SK-N-SH (cell line): ENCODE data around the gene NECAB2. TPM values are rescaled to one million over a fixed set of nuclear protein-coding genes. Genes with fewer than 3 reads are reported as not detected.

Experiments
- CTCF ChIA-PET: fragments of 300-600, 350-600 bp; formaldehyde crosslinking; extraction: SDS; loops from one replicate; lab custom pipeline; 2021; lab: Yijun Ruan, JAX
- POLR2A ChIA-PET: fragments of 350-600 bp; sonication (Branson Sonifier 250); formaldehyde crosslinking; extraction: SDS; loops from one replicate; lab custom pipeline; 2020; ENCODE audit warnings: antibody characterized with exemption, inconsistent platforms; lab: Yijun Ruan, JAX
- DNase-seq: peaks from one replicate; pipeline ENCODE4 v3.0.0; 2012
- H2AFZ ChIP-seq: fragments of 200-600 bp; sonication (generic); 2 replicates; pipeline ENCODE4 v1.8.1; 2016; ENCODE audit warnings: antibody characterized with exemption, mild to moderate bottlenecking, low read depth
- H3F3A ChIP-seq: fragments of 200-600 bp; sonication (generic); replicated peaks from 2 replicates; pipeline ENCODE3; 2016; ENCODE audit warnings: antibody characterized with exemption, mild to moderate bottlenecking; ENCODE audit not compliant: insufficient read depth
- H3K27ac ChIP-seq, 2 experiments: fragments of 200-500 bp in 1 of 2; fragments of 200-600 bp in 1 of 2; sonication (Bioruptor generic) in 1 of 2; sonication (generic), shearing (Covaris generic) in 1 of 2; 2 replicates each; pipeline versions ENCODE4 v1.5.1 to v1.6.1; 2014 to 2016; ENCODE audit warnings: low read depth in 2 of 2, inconsistent platforms in 1 of 2, low read length in 1 of 2, mild to moderate bottlenecking in 1 of 2, mixed read lengths in 1 of 2
- H3K27me3 ChIP-seq: fragments of 200-600 bp; sonication (generic), shearing (Covaris generic); 2 replicates; pipeline ENCODE4 v1.6.1; 2016; ENCODE audit warnings: mixed run types; ENCODE audit not compliant: insufficient read depth
- H3K36me3 ChIP-seq, 2 experiments: fragments of 200-500 bp in 1 of 2; fragments of 200-600 bp in 1 of 2; sonication (Bioruptor generic) in 1 of 2; sonication (generic) in 1 of 2; replicated peaks in 1 of 2; 2 replicates each; pipeline versions ENCODE3 to v1.5.1; 2014 to 2016; ENCODE audit warnings: low read length in 1 of 2, mild to moderate bottlenecking in 1 of 2; ENCODE audit not compliant: insufficient read depth in 2 of 2, control insufficient read depth in 1 of 2
- H3K4me1 ChIP-seq, 2 experiments: fragments of 200-500 bp in 1 of 2; fragments of 200-600 bp in 1 of 2; sonication (Bioruptor generic) in 1 of 2; sonication (generic), shearing (Covaris generic) in 1 of 2; 2 replicates each; pipeline versions ENCODE4 v1.5.1 to v1.6.1; 2014 to 2016; ENCODE audit warnings: low read depth in 1 of 2, low read length in 1 of 2, mixed run types in 1 of 2; ENCODE audit not compliant: insufficient read depth in 2 of 2, control insufficient read depth in 1 of 2
- H3K4me2 ChIP-seq: fragments of 200-600 bp; sonication (generic), shearing (Covaris generic); 2 replicates; pipeline ENCODE4 v1.6.1; 2017; ENCODE audit warnings: mixed run types
- H3K4me3 ChIP-seq, 2 experiments: fragments of 200-500 bp in 1 of 2; fragments of 200-600 bp in 1 of 2; sonication (Bioruptor generic) in 1 of 2; sonication (generic), shearing (Covaris generic) in 1 of 2; 2 replicates each; pipeline versions ENCODE4 v1.5.1 to v1.8.1; 2014 to 2016; ENCODE audit warnings: low read depth in 2 of 2, inconsistent platforms in 1 of 2, low read length in 1 of 2, mild to moderate bottlenecking in 1 of 2, mixed read lengths in 1 of 2, moderate library complexity in 1 of 2
- H3K79me2 ChIP-seq: fragments of 200-600 bp; sonication (generic); 2 replicates; pipeline ENCODE4 v1.8.1; 2017; ENCODE audit warnings: mild to moderate bottlenecking; ENCODE audit not compliant: insufficient read depth
- H3K9ac ChIP-seq: fragments of 200-600 bp; sonication (generic); 2 replicates; pipeline ENCODE4 v1.6.1; 2017; ENCODE audit warnings: mixed run types
- H3K9me2 ChIP-seq: fragments of 200-600 bp; sonication (generic); 2 replicates; pipeline ENCODE4 v1.6.1; 2017; ENCODE audit warnings: mixed run types
- H3K9me3 ChIP-seq: fragments of 200-600 bp; sonication (generic); 2 replicates; pipeline ENCODE4 v1.6.1; 2017; ENCODE audit warnings: mixed run types, mild to moderate bottlenecking, moderate library complexity
- H4K20me1 ChIP-seq: fragments of 200-600 bp; sonication (generic); 2 replicates; pipeline ENCODE4 v1.6.1; 2017; ENCODE audit warnings: mild to moderate bottlenecking, mixed run types; ENCODE audit not compliant: insufficient read depth
- EP300 ChIP-seq, 2 experiments: IDR thresholded peaks; 2 replicates each; pipeline versions ENCODE4 v1.4.0 to v1.6.1; 2012; ENCODE audit warnings: borderline replicate concordance in 1 of 2, low read depth in 1 of 2, low read length in 1 of 2
- FOSL2 ChIP-seq: IDR thresholded peaks from 2 replicates; pipeline ENCODE4 v1.4.0; 2012; ENCODE audit warnings: low read depth, mild to moderate bottlenecking, moderate library complexity, borderline replicate concordance
- FOXJ3 ChIP-seq: sonication (generic); formaldehyde crosslinking; IDR thresholded peaks from 2 replicates; pipeline ENCODE4 v1.5.1; 2020; ENCODE audit warnings: mild to moderate bottlenecking, missing genetic modification reagents
- FOXM1 ChIP-seq: IDR thresholded peaks from 2 replicates; pipeline ENCODE4 v1.4.0; 2012; ENCODE audit warnings: low read depth, mild to moderate bottlenecking
- GABPA ChIP-seq: IDR thresholded peaks from 2 replicates; pipeline ENCODE4 v1.4.0; 2012; ENCODE audit warnings: low read depth, mild to moderate bottlenecking
- GATA2 ChIP-seq: sonication (generic); formaldehyde crosslinking; IDR thresholded peaks from 2 replicates; pipeline ENCODE4 v1.5.0; 2020; ENCODE audit warnings: mild to moderate bottlenecking, missing genetic modification reagents
- IRF3 ChIP-seq: fragments of 150-350 bp; IDR thresholded peaks from 2 replicates; pipeline ENCODE4 v1.6.1; 2016; ENCODE audit warnings: mild to moderate bottlenecking, low read depth, low read length
- JUND ChIP-seq: IDR thresholded peaks from 2 replicates; pipeline ENCODE4 v1.4.0; 2012
- MXI1 ChIP-seq: IDR thresholded peaks from 2 replicates; pipeline ENCODE4 v1.6.1; 2012; ENCODE audit warnings: mild to moderate bottlenecking, low read depth, low read length, improper control_type of control experiment
- POLR2AphosphoS5 ChIP-seq: IDR thresholded peaks from 2 replicates; pipeline ENCODE4 v1.6.1; 2012; ENCODE audit warnings: low read depth, low read length
- REST ChIP-seq: IDR thresholded peaks from 2 replicates; pipeline ENCODE4 v1.6.1; 2012; ENCODE audit warnings: mild to moderate bottlenecking, low read depth, low read length, moderate library complexity
- RFX5 ChIP-seq: IDR thresholded peaks from 2 replicates; pipeline ENCODE4 v1.6.1; 2012; ENCODE audit warnings: mild to moderate bottlenecking, improper control_type of control experiment, low read length
- RXRA ChIP-seq: IDR thresholded peaks from 2 replicates; pipeline ENCODE4 v1.4.0; 2012; ENCODE audit warnings: low read depth, mild to moderate bottlenecking, borderline replicate concordance
- TAF1 ChIP-seq: IDR thresholded peaks from 2 replicates; pipeline ENCODE4 v1.6.1; 2012; ENCODE audit warnings: low read depth, mild to moderate bottlenecking, low read length, moderate library complexity, borderline replicate concordance
- TCF12 ChIP-seq: IDR thresholded peaks from 2 replicates; pipeline ENCODE4 v1.4.0; 2012
- YY1 ChIP-seq: IDR thresholded peaks from 2 replicates; pipeline ENCODE4 v1.4.0; 2012; ENCODE audit warnings: low read depth, mild to moderate bottlenecking
- WGBS: methylation state at CpG from one replicate; pipeline ENCODE4 v1.1.6; 2017; ENCODE audit warnings: low lambda C conversion rate; 5-methylcytosine and 5-hydroxymethylcytosine counted together
- polyA plus RNA-seq, 3 experiments: library from polyadenylated mRNA; depleted of rRNA; stranded (reverse); fragments of >200 nt; gene quantifications; 2 replicates each; pipeline ENCODE4 v1.2.3, GENCODE V29; 2012
- TF ChIP-seq, protein P1 (sequence below): IDR thresholded peaks from 2 replicates; pipeline ENCODE4 v1.4.0; 2012; ENCODE audit warnings: low read depth, borderline replicate concordance
- TF ChIP-seq, protein P2 (sequence below): IDR thresholded peaks from 2 replicates; pipeline ENCODE4 v1.4.0; 2012; ENCODE audit warnings: low read depth, borderline replicate concordance

The NECAB2 gene
- polyA plus RNA-seq, 1 of the 3 experiments (the other 2 are of a cell fraction): 0.58 TPM

DNA sequence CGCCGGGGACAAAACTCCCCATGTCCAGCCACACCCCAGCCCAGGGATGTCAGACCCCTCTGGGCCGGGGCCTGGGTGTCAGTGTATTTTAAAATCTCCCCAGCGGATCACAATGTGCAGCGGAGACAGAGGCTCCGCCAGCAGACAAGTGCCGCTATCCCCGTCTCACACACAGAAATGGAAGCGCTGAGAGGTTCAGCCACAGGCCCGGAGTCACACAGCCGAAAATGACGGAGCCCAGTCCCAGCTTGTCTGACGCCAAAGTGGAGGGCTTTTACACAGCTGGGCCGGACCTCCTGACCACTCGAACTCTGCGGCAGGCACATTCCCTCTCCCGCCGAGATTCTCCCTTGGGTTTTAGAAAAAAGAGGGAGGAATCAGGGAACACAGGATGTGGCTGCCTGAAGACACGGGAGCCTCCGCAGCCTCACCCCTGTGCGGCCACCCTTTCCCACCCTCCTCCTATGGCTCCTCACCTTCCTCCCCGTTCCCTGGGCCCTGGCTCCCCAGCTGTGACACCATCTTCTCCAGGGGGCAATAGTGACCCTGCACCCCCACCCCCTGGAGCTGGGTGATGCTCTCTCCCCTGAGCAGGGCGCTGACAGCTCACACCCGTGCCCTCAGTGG, 21.8 kb upstream of the NECAB2 start:
- Histone ChIP-seq H3K4me2 (no peak overlapping the region), H3K4me3 (no peak overlapping the region), H3K4me1 (peaks cover 0 to 5% of the 10 kb centered on the region in 2 experiments; a peak in 1 of 4 replicates), H3K27me3 (no peaks in the 10 kb centered on the region), H3K36me3 (no peaks in the 10 kb centered on the region), H2AFZ (no peak overlapping the region), H3K79me2 (no peaks in the 10 kb centered on the region)
- DNase-seq: no peak
- POLR2A ChIA-PET: no interaction called here
- WGBS: 69% methylated on average over 8 of the region's 24 CpGs
- CTCF ChIA-PET: interaction anchor here (1.1 to 3.7 kb wide), 6 partner anchors 9 to 187 kb away, joined by 3 to 23 read pairs (median 8); no protein-coding TSS in a partner anchor
- TF ChIP-seq TAF1 (no peak), RXRA (no peak), IRF3 (no peak), POLR2AphosphoS5 (no peak), TCF12 (no peak), FOSL2 (no peak), YY1 (no peak), GABPA (no peak), EP300 (IDR thresholded peaks at IDR 0.05; ENCODE audit: borderline replicate concordance in 1 of 2, low read depth in 1 of 2, low read length in 1 of 2) (no peak), FOXM1 (no peak), RFX5 (no peak), REST (no peak), FOXJ3 (CRISPR knock-in tag) (no peak), JUND (no peak), GATA2 (CRISPR knock-in tag) (no peak), MXI1 (no peak)
- TF ChIP-seq, protein P1, sequence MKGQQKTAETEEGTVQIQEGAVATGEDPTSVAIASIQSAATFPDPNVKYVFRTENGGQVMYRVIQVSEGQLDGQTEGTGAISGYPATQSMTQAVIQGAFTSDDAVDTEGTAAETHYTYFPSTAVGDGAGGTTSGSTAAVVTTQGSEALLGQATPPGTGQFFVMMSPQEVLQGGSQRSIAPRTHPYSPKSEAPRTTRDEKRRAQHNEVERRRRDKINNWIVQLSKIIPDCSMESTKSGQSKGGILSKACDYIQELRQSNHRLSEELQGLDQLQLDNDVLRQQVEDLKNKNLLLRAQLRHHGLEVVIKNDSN: no peak
- TF ChIP-seq, protein P2, sequence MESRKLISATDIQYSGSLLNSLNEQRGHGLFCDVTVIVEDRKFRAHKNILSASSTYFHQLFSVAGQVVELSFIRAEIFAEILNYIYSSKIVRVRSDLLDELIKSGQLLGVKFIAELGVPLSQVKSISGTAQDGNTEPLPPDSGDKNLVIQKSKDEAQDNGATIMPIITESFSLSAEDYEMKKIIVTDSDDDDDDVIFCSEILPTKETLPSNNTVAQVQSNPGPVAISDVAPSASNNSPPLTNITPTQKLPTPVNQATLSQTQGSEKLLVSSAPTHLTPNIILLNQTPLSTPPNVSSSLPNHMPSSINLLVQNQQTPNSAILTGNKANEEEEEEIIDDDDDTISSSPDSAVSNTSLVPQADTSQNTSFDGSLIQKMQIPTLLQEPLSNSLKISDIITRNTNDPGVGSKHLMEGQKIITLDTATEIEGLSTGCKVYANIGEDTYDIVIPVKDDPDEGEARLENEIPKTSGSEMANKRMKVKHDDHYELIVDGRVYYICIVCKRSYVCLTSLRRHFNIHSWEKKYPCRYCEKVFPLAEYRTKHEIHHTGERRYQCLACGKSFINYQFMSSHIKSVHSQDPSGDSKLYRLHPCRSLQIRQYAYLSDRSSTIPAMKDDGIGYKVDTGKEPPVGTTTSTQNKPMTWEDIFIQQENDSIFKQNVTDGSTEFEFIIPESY: no peak
- TF ChIP-seq, all 33 proteins: peak for 0
- Histone ChIP-seq H3K9me2 (no peaks in the 10 kb centered on the region), H3K9ac (no peak overlapping the region), H3F3A (no peaks in the 10 kb centered on the region), H4K20me1 (no peaks in the 10 kb centered on the region), H3K27ac (no peak overlapping the region), H3K9me3 (no peaks in the 10 kb centered on the region)
